Hepatocyte (in vitro differentiated cells): Measurements from ENCODE around the gene IKZF4. TPM values are rescaled to one million over a fixed set of nuclear protein-coding genes. Genes with fewer than 3 reads are reported as not detected.

ENCODE experiments used
- DNase-seq: peaks from one replicate; pipeline ENCODE4 v3.0.0-alpha.2; 2016; ENCODE audit warnings: low spot score
- H2AFZ ChIP-seq: fragments of 200-600 bp; sonication (generic); 2 replicates; pipeline ENCODE4 v1.6.0; 2016; ENCODE audit warnings: antibody characterized with exemption, mild to moderate bottlenecking
- H3K27ac ChIP-seq: fragments of 200-600 bp; sonication (generic); 2 replicates; pipeline ENCODE4 v1.5.1; 2016; ENCODE audit warnings: mild to moderate bottlenecking
- H3K27me3 ChIP-seq: fragments of 200-600 bp; sonication (generic); 2 replicates; pipeline ENCODE4 v1.6.1; 2016
- H3K36me3 ChIP-seq: fragments of 200-600 bp; sonication (generic); replicated peaks from 2 replicates; pipeline ENCODE4 v1.5.1; 2016; ENCODE audit warnings: low read depth; ENCODE audit not compliant: insufficient read depth
- H3K4me1 ChIP-seq: fragments of 200-600 bp; sonication (generic); 2 replicates; pipeline ENCODE4 v1.5.1; 2016; ENCODE audit warnings: mild to moderate bottlenecking, moderate library complexity; ENCODE audit not compliant: insufficient read depth
- H3K4me2 ChIP-seq: fragments of 200-600 bp; sonication (generic); 2 replicates; pipeline ENCODE4 v1.6.0; 2016
- H3K4me3 ChIP-seq: fragments of 200-600 bp; sonication (generic); 2 replicates; pipeline ENCODE4 v1.5.1; 2016; ENCODE audit warnings: mild to moderate bottlenecking
- H3K79me2 ChIP-seq: fragments of 200-600 bp; sonication (generic); 2 replicates; pipeline ENCODE4 v1.6.0; 2017; ENCODE audit warnings: mild to moderate bottlenecking
- H3K9me2 ChIP-seq: fragments of 200-600 bp; sonication (generic); replicated peaks from 2 replicates; pipeline ENCODE4 v1.6.0; 2017; ENCODE audit warnings: mild to moderate bottlenecking; ENCODE audit not compliant: insufficient read depth
- H3K9me3 ChIP-seq: fragments of 200-600 bp; sonication (generic); 2 replicates; pipeline ENCODE4 v1.5.1; 2016; ENCODE audit warnings: low read depth, mild to moderate bottlenecking
- H4K20me1 ChIP-seq: fragments of 200-600 bp; sonication (generic); 2 replicates; pipeline ENCODE4 v1.6.0; 2016; ENCODE audit warnings: mild to moderate bottlenecking; ENCODE audit not compliant: insufficient read depth, poor library complexity, severe bottlenecking
- EZH2 ChIP-seq: fragments of 200-600 bp; sonication (generic); IDR thresholded peaks from 2 replicates; pipeline ENCODE4 v1.6.1; 2016; ENCODE audit warnings: antibody characterized with exemption, mild to moderate bottlenecking, borderline replicate concordance
- EZH2phosphoT487 ChIP-seq: fragments of 200-600 bp; sonication (generic); IDR thresholded peaks from one replicate; pipeline ENCODE4 v1.6.1; 2018; ENCODE audit warnings: antibody characterized with exemption, mild to moderate bottlenecking, low read depth, moderate library complexity; ENCODE audit not compliant: unreplicated experiment, severe bottlenecking
- WGBS: methylation state at CpG from one replicate; pipeline ENCODE4 v1.1.6; 2016; ENCODE audit warnings: low lambda C conversion rate; ENCODE audit errors: missing lambda C conversion rate; 5-methylcytosine and 5-hydroxymethylcytosine counted together
- polyA plus RNA-seq: library from polyadenylated mRNA; unstranded; fragments of >200 nt; fragmentation: Nextera tagmentation; extraction: Ambion mirVana; gene quantifications from 2 replicates; pipeline ENCODE4 v1.2.1, GENCODE V29; 2016
- total RNA-seq: library from RNA; depleted of rRNA; stranded (reverse); fragments of >200 nt; gene quantifications from 2 replicates; pipeline ENCODE4 v1.2.3, GENCODE V29; 2014
- TF ChIP-seq, protein P1 (sequence below): fragments of 200-600 bp; sonication (generic); IDR thresholded peaks from 2 replicates; pipeline ENCODE4 v1.5.1; 2016; ENCODE audit warnings: antibody characterized with exemption, mild to moderate bottlenecking; ENCODE audit not compliant: poor library complexity

IKZF4 gene
- total RNA-seq (1.6 and 6.7 TPM in 2 replicates), polyA plus RNA-seq (3.5 and 5.3 TPM in 2 replicates)

GRCh38 chr12:56020423-56021184 lies at the start of gene IKZF4:
Gene IKZF4, plus strand, starts transcription at chr12:56021043. Its CDS starts 451 bp downstream, at chr12:56021494.
- peak; percentile 79 for DNase-seq

GRCh38 chr12:55972042-55972441 lies 48.8 kb upstream of the IKZF4 start:
- no peaks in the 10 kb centered on the region for H3K9me2 ChIP-seq
- no peak overlapping the region for H2AFZ ChIP-seq
- TF ChIP-seq EZH2: no peak
- TF ChIP-seq, protein P1, sequence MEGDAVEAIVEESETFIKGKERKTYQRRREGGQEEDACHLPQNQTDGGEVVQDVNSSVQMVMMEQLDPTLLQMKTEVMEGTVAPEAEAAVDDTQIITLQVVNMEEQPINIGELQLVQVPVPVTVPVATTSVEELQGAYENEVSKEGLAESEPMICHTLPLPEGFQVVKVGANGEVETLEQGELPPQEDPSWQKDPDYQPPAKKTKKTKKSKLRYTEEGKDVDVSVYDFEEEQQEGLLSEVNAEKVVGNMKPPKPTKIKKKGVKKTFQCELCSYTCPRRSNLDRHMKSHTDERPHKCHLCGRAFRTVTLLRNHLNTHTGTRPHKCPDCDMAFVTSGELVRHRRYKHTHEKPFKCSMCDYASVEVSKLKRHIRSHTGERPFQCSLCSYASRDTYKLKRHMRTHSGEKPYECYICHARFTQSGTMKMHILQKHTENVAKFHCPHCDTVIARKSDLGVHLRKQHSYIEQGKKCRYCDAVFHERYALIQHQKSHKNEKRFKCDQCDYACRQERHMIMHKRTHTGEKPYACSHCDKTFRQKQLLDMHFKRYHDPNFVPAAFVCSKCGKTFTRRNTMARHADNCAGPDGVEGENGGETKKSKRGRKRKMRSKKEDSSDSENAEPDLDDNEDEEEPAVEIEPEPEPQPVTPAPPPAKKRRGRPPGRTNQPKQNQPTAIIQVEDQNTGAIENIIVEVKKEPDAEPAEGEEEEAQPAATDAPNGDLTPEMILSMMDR: no peak
- H3K4me1 ChIP-seq: peaks cover 31% of the 10 kb centered on the region
- H3K27ac ChIP-seq: peak overlapping the region; percentile 89
- 58% methylated on average over 3 of the region's 3 CpGs for WGBS
- no peaks in the 10 kb centered on the region for H3K27me3 ChIP-seq
- no peaks in the 10 kb centered on the region for H3K36me3 ChIP-seq
- peaks cover 15% of the 10 kb centered on the region for H4K20me1 ChIP-seq
- peak overlapping the region; percentile 79 for H3K4me2 ChIP-seq
- no peaks in the 10 kb centered on the region for H3K9me3 ChIP-seq
- no peak overlapping the region for H3K4me3 ChIP-seq
- DNase-seq: peak; percentile 50
- H3K79me2 ChIP-seq: peaks cover 55% of the 10 kb centered on the region

More at GRCh38 chr12:56020423-56021184, at the start of gene IKZF4:
- no peaks in the 10 kb centered on the region for H3K27me3 ChIP-seq
- H2AFZ ChIP-seq: peak within 1 kb of the TSS; percentile 63
- H3K4me1 ChIP-seq: peaks cover 20% of the 10 kb centered on the region
- no peaks in the 10 kb centered on the region for H3K36me3 ChIP-seq
- no peaks in the 10 kb centered on the region for H3K9me2 ChIP-seq
- H3K27ac ChIP-seq: peak within 1 kb of the TSS; percentile 95
- H3K9me3 ChIP-seq: no peaks in the 10 kb centered on the region
- peak within 1 kb of the TSS; percentile 88 for H3K4me2 ChIP-seq
- H4K20me1 ChIP-seq: no peaks in the 10 kb centered on the region
- TF ChIP-seq, protein P1: no peak
- TF ChIP-seq EZH2phosphoT487 (no peak), EZH2 (no peak)
- WGBS: 9% methylated on average over 8 of the region's 10 CpGs
- H3K79me2 ChIP-seq: peaks cover 24% of the 10 kb centered on the region
- H3K4me3 ChIP-seq: peak within 1 kb of the TSS; percentile 21

- no peaks in the 10 kb centered on the region for H3K27me3 ChIP-seq
- TF ChIP-seq, protein P1: no peak
- TF ChIP-seq EZH2phosphoT487 (no peak), EZH2 (no peak)
- H3K9me2 ChIP-seq: no peaks in the 10 kb centered on the region
- peak overlapping the region; percentile 89 for H3K27ac ChIP-seq
- peaks cover 19% of the 10 kb centered on the region for H4K20me1 ChIP-seq
- H3K4me2 ChIP-seq: peak overlapping the region; percentile 79
- 77% methylated on average over 1 of the region's 1 CpG for WGBS
- H3K4me1 ChIP-seq: peaks cover 28% of the 10 kb centered on the region
- no peak overlapping the region for H2AFZ ChIP-seq
- peaks cover 55% of the 10 kb centered on the region for H3K79me2 ChIP-seq
- H3K36me3 ChIP-seq: no peaks in the 10 kb centered on the region
- no peaks in the 10 kb centered on the region for H3K9me3 ChIP-seq
- no peak for DNase-seq
- peak overlapping the region; percentile 19 for H3K4me3 ChIP-seq
Measured at GRCh38 chr12:55972456-55972855, 48.4 kb upstream of the IKZF4 start.
